Heart left ventricle (tissue), 16 donors: ENCODE results near the gene ANO3. TPM values are rescaled to one million over a fixed set of nuclear protein-coding genes. Genes with fewer than 3 reads are reported as not detected.

Experiments used
- ATAC-seq, 4 donors: fragments of 200-7000 bp; cut with Tn5 transposase; one replicate each; pipeline ENCODE4 v1.9.1; 2020 to 2022; ENCODE audit warnings: moderate library complexity in 4 of 4, mild to moderate bottlenecking in 3 of 4, moderate number of reproducible peaks in 1 of 4
- DNase-seq, 5 donors: peaks; one replicate each; pipeline ENCODE4 v3.0.0-alpha.2; 2020
- H3K27ac ChIP-seq, 12 donors: fragments of 200-600 bp; sonication (generic) in 4 of 12; one replicate each; pipeline versions ENCODE4 v1.5.0 to v1.8.0; 2016 to 2022; ENCODE audit warnings: mild to moderate bottlenecking in 2 of 12
- H3K27me3 ChIP-seq, 9 donors: fragments of 200-600 bp; sonication (generic) in 2 of 9; one replicate each; pipeline versions ENCODE4 v1.5.1 to v1.8.0; 2016 to 2022; ENCODE audit warnings: mild to moderate bottlenecking in 3 of 9
- H3K36me3 ChIP-seq, 9 donors: fragments of 200-600 bp; sonication (generic) in 2 of 9; one replicate each; pipeline versions ENCODE4 v1.5.0 to v1.8.0; 2018 to 2022; ENCODE audit warnings: mild to moderate bottlenecking in 2 of 9
- H3K4me1 ChIP-seq, 12 donors: fragments of 200-600 bp; sonication (generic) in 4 of 12; one replicate each; pipeline versions ENCODE4 v1.5.0 to v1.8.0; 2016 to 2022; ENCODE audit warnings: mild to moderate bottlenecking in 3 of 12
- H3K4me3 ChIP-seq, 12 donors: fragments of 200-600 bp; sonication (generic) in 4 of 12; one replicate each; pipeline versions ENCODE4 v1.5.0 to v1.8.0; 2017 to 2022; ENCODE audit warnings: mild to moderate bottlenecking in 9 of 12, moderate library complexity in 4 of 12
- H3K9me3 ChIP-seq, 12 donors: fragments of 200-600 bp; sonication (generic) in 4 of 12; one replicate each; pipeline versions ENCODE4 v1.5.0 to v1.8.0; 2016 to 2022; ENCODE audit warnings: mild to moderate bottlenecking in 1 of 12
- POLR2A ChIP-seq, 2 donors: fragments of 450-650 bp; IDR thresholded peaks; one replicate each; pipeline ENCODE4 v1.6.1; 2017; ENCODE audit warnings: antibody characterized with exemption in 2 of 2, mild to moderate bottlenecking in 2 of 2, moderate library complexity in 2 of 2
- WGBS, 4 donors: extraction: QIAGEN DNeasy Blood & Tissue Kit in 2 of 4; methylation state at CpG; one replicate each; pipeline versions ENCODE4 v1.1.5 to v1.1.7; 2013 to 2018; 5-methylcytosine and 5-hydroxymethylcytosine counted together
- intact Hi-C, 10 donors: fragments of 100-400 bp; cut with DNase I; formaldehyde crosslinking; loops; one replicate each; pipeline versions ENCODE4 v1.11.1 to v1.14.2; 2022
- polyA plus RNA-seq, 2 donors: library from polyadenylated mRNA; stranded (reverse); fragments of 200-250 nt; gene quantifications; one replicate each; pipeline ENCODE4 v1.2.3, GENCODE V29; 2013
- total RNA-seq, 9 donors: library from RNA; depleted of rRNA in 2 of 9; stranded (reverse); fragments of >200 nt in 2 of 9; fragmentation: NEBNext Ultra II Directional in 3 of 9; extraction: Animal tissue kit (Norgen Biotek cat#: 25700) in 3 of 9; gene quantifications; one replicate each; pipeline versions ENCODE4 v1.1.0 to v1.2.4, GENCODE V29; 2016 to 2023
- TF ChIP-seq, protein P1 (sequence below), 12 donors: fragments of 200-600 bp; sonication (generic) in 4 of 12; IDR thresholded peaks; one replicate each; pipeline versions ENCODE4 v1.5.0 to v1.8.0; 2018 to 2022; ENCODE audit warnings: antibody characterized with exemption in 12 of 12, mild to moderate bottlenecking in 5 of 12
- donor health status: ischemic (EF 13 %, LVEDD 7.1; RV severe dilation, severe dysfunction).
- donor health status: healthy with polysubstance abuse.
- donor health status: DM: no; HTN: yes; CAD: no.
- donor health status: DM: no; HTN: no; CAD: no.
- donor health status: ischemic (EF 25% LVEDD 6.9; RV normal size, moderate dysfunction).
- donor health status: ischemic (EF 25% LVEDD 5.7; RV mildly dilated, moderate dysfunction).
- donor health status: healthy.
- donor health status: DM: yes; HTN: yes; CAD: no.
- donor health status: ischemic (EF 35%, LVEDD 5.7; RV mildly dilated, moderate dysfunction).
- donor health status: nonischemic (EF 11% LVEDD 7.7; RV severe dilation, severe dysfunction).
- donor health status: DM: yes; HTN: yes; CAD: no.
- donor health status: PGD.
- donor health status: ischemic (EF 29% LVEDD 5.4; RV normal size, mild dysfunction).
- donor health status: nonischemic (EF 23%, LVEDD 6.1; RV moderate dilation, normal function).

The ANO3 gene
- total and polyA plus RNA-seq, 11 donors, result 0.04 to 0.54 (median 0.12) TPM; not detected in 6

DNA sequence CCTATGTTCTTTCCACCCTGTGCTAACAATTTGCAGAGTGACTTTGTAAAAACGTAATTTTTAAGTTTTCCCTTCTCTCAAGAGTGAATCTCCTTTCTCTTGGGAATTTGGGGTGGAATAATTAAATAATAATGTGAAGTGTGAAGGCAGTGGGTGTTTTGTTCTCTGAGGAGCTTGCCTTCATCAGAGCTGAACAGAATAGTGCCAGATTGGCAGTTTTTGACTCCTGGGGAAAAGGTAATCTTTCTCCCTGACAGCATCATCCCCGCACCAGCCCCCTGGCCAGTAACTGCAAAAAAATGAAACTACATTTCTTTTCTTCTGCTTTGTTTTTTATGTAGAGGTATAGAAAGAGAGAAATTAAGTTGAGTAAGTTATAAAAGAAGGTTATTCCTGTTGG is 180.3 kb downstream of the ANO3 start:
- 57 to 69% (median 61%) methylated on average over 2 of the region's 2 CpGs for WGBS, 4 donors
- Histone ChIP-seq H3K27me3 (no peaks in the 10 kb centered on the region), H3K4me3 (no peak overlapping the region), H3K9me3 (no peaks in the 10 kb centered on the region), H3K4me1 (no peaks in the 10 kb centered on the region), H3K36me3 (no peaks in the 10 kb centered on the region), H3K27ac (no peak overlapping the region)
- TF ChIP-seq POLR2A (IDR thresholded peaks at IDR 0.05), result no peak
- TF ChIP-seq, protein P1, sequence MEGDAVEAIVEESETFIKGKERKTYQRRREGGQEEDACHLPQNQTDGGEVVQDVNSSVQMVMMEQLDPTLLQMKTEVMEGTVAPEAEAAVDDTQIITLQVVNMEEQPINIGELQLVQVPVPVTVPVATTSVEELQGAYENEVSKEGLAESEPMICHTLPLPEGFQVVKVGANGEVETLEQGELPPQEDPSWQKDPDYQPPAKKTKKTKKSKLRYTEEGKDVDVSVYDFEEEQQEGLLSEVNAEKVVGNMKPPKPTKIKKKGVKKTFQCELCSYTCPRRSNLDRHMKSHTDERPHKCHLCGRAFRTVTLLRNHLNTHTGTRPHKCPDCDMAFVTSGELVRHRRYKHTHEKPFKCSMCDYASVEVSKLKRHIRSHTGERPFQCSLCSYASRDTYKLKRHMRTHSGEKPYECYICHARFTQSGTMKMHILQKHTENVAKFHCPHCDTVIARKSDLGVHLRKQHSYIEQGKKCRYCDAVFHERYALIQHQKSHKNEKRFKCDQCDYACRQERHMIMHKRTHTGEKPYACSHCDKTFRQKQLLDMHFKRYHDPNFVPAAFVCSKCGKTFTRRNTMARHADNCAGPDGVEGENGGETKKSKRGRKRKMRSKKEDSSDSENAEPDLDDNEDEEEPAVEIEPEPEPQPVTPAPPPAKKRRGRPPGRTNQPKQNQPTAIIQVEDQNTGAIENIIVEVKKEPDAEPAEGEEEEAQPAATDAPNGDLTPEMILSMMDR (IDR thresholded peaks at IDR 0.05), result no peak
- ATAC-seq, result no peak
- no peak for DNase-seq
- intact Hi-C loops, result no loop called here

DNA sequence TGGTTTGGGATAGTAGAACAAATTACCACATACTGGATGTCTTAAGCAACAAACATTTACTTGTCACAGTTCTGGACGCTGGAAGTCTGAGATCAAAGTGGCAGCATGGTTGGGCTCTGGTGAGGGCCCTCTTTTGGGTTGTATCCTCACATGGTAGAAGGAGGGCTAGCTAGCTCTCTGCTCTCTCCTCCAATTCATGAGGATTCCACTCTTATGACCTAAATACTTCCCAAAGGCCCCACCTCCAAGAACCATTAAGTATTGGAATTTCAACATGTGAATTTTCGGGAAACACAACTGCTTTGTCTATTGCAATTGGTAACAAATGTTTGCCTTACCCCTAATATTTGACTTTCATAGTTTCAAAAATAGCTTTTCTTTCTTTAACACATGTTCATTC is 187.5 kb downstream of the ANO3 start:
- TF ChIP-seq, protein P1 (IDR thresholded peaks at IDR 0.05), result no peak
- TF ChIP-seq POLR2A (IDR thresholded peaks at IDR 0.05), result no peak
- Histone ChIP-seq H3K4me1 (no peaks in the 10 kb centered on the region), H3K36me3 (no peaks in the 10 kb centered on the region), H3K27me3 (no peaks in the 10 kb centered on the region), H3K4me3 (no peak overlapping the region), H3K9me3 (no peaks in the 10 kb centered on the region), H3K27ac (no peak overlapping the region)
- ATAC-seq, result no peak
- WGBS, 4 donors, result 73 to 83% (median 77%) methylated on average over 2 of the region's 2 CpGs
- intact Hi-C loops, result no loop called here
- DNase-seq, result no peak

DNA sequence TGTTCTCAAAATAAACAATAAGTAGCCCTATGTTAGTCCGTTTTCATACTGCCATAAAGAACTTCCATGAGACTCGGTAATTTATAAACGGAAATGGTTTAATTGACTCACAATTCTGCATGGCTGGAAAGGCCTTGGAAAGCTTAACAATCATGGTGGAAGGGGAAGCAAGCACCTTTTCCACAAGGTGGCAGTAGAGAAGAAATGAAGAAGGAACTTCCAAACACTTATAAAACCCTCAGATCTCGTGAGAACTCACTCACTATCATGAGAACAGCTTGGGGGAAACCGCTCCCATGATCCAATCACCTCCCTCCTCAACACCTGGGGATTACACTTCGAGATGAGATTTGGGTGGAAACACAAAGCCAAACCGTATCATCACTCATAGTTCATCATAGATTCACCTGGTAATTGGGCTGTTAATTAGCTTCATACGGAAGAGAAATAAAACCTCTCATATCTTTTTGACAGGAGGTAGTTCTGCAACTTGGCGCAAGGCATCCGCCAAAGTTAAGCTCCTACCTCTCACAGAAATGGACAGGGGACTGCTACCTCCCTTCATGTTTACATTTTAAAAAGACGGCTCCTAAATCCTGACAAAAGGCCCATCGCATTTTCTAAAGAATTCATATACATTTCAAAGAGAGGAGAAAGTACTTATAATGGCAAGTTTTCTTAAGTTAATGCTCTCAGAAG is 191.1 kb downstream of the ANO3 start:
- WGBS, 4 donors, result 56 to 63% (median 61%) methylated on average over 12 of the region's 12 CpGs
- DNase-seq, result no peak
- no peak for TF ChIP-seq POLR2A (IDR thresholded peaks at IDR 0.05)
- TF ChIP-seq, protein P1 (IDR thresholded peaks at IDR 0.05), result no peak
- no peaks in the 10 kb centered on the region for H3K4me1 ChIP-seq
- intact Hi-C loops, result no loop called here
- no peaks in the 10 kb centered on the region for H3K27me3 ChIP-seq
- no peak overlapping the region for H3K27ac ChIP-seq
- no peak for ATAC-seq
- no peak overlapping the region for H3K4me3 ChIP-seq
- H3K9me3 ChIP-seq, result no peaks in the 10 kb centered on the region
- no peaks in the 10 kb centered on the region for H3K36me3 ChIP-seq

DNA sequence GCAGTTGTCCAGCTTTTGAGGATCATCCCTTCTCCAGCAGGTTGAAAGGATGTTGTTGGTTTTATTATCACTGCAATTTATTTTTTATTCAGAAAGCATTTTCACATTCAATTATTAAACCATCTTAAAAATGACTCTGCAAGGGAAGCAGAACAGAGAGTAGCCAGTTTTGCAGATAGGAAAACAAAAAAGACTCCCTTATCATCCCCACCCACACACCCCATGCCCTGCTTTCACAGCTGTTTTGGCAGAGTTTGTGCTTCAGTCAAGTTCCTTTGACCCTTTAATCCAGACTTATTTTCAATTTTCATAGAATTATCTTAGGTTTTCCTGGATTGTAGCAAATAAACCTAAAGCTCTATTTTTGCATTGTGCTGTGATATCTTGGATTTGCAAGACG is 195.8 kb downstream of the ANO3 start:
- no peaks in the 10 kb centered on the region for H3K27me3 ChIP-seq
- no peak overlapping the region for H3K4me3 ChIP-seq
- H3K36me3 ChIP-seq, result no peaks in the 10 kb centered on the region
- no peak for TF ChIP-seq POLR2A (IDR thresholded peaks at IDR 0.05)
- TF ChIP-seq, protein P1 (IDR thresholded peaks at IDR 0.05), result no peak
- ATAC-seq (no peak), DNase-seq (no peak)
- H3K27ac ChIP-seq, result no peak overlapping the region
- no peaks in the 10 kb centered on the region for H3K4me1 ChIP-seq
- WGBS, 4 donors, result 29 to 37% (median 36%) methylated on average over 1 of the region's 1 CpG
- no peaks in the 10 kb centered on the region for H3K9me3 ChIP-seq
- intact Hi-C loops, result no loop called here
